IPS-NIHi7 (cell line): ENCODE data around the gene MIEF2.

ENCODE experiments used
- DNase-seq: peaks from one replicate; pipeline ENCODE4 v3.0.0; 2012; ENCODE audit warnings: mixed read lengths; ENCODE audit errors: extremely low spot score

Gene MIEF2

GRCh38 chr17:18256351-18256750, 4.1 kb upstream of the MIEF2 start:
- DNase-seq: no peak

- no peak for DNase-seq
Observed at GRCh38 chr17:18256776-18257175, 3.7 kb upstream of the MIEF2 start.

DNA sequence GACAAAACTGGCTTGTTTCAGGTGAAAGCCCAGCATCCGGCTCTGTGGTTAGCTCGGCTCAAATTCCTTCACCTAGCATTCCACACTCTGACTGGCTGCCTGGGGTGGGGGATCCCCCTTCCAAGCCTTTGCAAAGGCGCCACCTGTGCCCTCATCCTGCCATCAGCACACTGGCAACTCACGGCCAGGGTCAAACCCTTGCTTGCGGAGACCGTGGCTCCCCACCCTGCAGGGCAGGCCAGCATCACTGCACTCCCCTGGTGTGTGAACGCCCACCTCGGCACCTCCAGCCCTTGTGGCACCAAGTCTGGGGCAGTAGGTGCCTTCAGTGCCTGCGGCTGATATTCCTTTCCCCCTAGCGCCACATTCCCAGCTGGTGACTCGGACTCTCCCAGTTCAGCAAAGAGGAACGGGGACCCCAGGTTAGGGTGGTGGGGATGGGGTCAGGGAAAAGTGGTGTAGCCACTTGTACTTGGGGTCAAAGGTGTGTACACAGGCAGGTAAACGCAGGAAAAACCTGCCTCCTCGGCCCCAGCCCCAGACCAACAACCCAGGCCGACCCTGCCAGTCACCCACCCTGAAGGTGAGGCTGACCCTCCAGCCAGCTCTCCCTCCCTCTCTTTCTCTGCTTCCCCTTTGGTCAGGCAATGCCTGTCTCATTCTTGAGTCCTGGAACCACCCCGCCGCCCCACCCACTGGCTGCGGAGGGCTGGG, 3.0 kb upstream of the MIEF2 start:
- DNase-seq: peak; percentile 41

DNA sequence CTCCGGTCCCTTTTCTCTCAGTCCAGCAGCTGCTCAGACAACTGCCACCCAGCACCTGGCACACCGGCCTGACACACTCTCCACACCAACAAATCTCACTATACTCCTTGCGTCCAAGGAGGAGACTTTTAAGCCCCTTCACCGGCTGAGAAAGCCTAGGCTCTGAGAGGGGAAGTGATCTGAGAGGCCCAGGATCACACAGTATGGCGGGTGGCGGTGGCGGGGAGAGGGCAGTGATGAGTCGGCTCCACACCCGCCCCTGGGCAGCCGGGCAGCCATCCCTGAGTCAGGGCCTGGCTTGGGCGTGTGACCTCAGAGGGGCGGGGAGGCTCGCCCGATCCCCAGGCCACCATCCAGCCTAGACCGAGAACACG, 2.5 kb upstream of the MIEF2 start:
- peak; percentile 76 for DNase-seq

DNA sequence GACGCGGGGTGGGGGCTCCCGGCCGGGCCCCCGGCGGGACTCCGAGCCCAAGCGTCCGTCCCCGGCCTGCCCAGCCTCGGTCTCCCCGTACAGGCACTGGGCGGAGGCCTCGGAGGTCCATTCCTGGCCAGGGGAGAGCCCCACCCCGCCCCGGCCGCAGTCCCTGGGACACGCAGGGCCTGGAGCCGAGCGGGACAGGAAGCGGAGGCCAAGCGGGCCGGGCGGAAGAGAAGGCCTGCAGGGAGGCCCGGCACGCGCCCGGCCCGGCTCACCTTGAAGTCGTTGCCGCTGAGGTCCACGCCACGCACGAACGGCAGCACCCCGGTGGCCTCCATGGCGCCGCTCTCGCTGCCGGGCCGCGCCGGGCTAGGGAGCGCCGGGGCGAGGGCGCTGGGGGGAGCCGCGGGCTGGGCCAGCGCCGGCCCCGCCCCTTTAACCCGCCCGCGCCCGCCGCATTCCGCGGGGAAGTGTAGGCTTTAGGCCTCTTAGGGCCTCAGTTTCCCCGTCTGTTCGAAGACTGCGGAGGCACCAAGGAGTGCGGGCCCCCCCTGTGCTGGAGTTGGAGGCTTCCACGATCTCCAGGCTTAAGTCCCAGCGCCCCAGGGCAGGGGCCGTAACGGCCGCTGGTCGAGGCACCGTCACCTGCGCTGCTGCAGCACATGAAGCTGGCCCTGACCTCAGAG, 2.0 kb upstream of the MIEF2 start, which contains the start of gene FLII:
TSS of gene FLII (minus strand) at position 383 of the 683 bp plus-strand sequence. CDS start at position 335, 48 bp downstream.
- DNase-seq: peak; percentile 66

DNA sequence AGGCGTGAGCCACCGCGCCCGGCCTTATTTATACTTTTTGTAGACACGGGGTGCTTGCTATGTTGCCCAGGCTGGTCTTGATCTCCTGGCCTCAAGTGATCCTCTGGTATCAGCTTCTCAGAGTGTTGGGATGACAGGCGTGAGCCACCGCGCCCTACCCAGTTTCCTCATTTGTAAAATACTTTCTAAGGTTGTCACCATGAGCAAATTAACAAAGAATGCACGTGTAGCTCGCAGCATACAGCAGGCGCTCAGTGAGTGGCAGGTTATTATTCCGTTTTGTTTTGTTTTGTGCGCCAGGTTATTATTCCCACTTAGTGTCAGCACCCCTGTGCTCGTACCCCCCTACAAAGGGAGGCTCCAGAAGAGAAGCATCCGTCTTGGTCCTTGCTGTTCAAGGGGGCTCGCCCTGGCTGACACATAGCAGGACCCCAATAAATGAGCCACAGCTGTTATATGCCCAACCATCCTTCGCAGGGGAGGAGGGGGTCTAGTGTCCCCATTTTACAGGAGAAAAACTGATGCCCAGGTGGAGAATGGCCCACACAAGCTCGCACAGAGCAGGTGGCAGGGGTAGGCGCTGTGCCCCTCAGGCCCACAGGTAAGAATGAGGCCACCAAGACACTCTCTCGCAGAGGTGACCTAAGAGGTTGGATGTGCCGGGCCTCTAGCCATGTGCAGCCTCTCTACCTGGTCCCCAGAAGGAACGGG, 686 bp upstream of the MIEF2 start:
- DNase-seq: no peak

DNA sequence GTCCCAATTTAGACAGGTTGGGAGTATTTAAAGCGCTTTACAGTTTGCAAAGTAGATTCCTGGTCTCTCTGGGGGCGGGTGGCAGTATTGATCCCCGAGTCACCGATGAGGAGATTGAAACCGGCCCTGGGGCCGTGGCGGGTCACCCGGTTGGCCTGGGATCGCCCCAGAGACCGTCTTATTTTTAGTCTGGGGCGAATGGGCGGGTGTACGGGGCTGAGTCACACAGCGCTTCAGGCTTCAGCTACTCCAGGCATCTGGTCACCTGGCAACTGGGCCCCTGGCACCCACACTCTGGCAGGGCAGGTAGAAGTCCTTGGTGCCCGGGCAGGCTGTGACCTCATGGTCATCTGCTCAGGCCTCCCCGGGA, 669 bp downstream of the MIEF2 start:
- DNase-seq: peak; percentile 52

GRCh38 chr17:18261659-18262058, 1.2 kb downstream of the MIEF2 start:
- DNase-seq: no peak

GRCh38 chr17:18262111-18262510, 1.6 kb downstream of the MIEF2 start:
- DNase-seq: no peak

DNA sequence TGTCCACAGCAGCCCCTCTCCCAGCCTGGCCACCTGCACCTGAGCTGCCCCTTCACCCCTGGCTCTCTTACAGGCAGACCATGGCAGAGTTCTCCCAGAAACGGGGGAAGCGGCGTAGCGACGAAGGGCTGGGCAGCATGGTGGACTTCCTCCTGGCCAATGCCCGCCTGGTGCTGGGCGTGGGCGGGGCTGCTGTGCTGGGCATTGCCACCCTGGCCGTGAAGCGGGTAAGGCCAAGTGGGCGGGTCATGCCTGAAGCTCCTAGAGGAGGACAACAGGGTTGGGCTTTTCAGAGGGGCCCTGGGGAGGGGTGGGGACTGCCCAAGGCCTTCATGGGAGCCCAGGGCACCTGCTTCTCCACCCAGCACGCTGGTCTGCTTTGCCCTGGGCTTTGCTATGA, 2.2 kb downstream of the MIEF2 start:
- no peak for DNase-seq

- no peak for DNase-seq
Observed at GRCh38 chr17:18263885-18264682, 3.6 kb downstream of the MIEF2 start.

DNA sequence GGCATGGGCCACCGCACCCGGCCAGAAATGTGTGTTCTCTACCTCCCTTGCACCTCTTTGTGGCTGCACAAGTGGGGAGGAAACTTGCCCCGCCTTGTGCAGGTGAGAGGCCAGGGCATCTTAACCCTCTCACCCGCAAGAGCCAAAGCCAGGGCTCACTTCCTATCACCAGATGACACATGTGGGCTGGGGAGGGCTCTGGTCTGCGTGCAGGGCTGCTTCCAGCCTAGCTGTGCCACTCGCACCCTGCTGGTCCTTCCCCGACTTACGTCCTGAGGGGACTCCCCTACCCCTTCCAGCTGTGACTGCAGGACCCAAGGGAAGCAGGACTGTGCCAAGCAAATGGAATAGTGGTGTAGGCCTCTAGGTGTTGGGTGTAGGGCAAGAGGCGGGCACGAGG, 6.9 kb downstream of the MIEF2 start:
- DNase-seq: no peak

DNA sequence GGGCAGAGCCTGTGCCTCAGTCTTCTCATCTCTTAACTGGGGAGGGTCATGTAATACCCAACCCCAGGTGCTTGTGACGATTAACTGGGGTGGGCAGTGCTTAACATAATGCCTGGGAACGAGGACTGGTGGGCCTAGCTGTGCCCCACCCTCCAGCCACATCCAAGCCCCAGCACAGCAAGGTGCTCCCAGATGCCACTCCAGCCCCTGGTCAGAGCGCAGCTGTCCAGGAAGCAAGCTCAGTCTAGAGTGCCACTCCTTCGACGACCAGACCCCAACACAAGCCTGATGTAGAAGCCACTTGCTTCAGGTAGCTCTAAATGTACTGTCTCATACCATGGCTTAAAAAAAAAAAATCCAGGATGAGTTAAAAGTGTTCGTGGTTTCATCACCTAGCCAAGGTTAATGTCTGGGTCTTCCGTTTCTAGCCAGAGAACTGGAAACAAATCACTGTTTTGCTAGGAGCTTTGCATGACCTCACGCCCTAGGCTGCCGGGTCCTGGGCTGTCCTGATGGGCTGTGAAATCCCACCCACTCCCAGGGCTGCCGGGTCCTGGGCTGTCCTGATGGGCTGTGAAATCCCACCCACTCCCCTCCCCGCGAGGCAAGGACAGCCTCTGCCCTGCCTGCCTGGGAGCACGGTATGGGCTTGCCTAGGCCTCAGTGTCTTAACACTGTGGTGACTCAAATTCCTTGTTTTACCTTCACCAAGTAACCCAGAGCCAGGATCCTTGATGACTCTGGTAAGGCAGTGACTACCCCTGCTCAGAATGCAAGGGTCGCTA, 7.7 kb downstream of the MIEF2 start:
- peak; percentile 69 for DNase-seq

DNA sequence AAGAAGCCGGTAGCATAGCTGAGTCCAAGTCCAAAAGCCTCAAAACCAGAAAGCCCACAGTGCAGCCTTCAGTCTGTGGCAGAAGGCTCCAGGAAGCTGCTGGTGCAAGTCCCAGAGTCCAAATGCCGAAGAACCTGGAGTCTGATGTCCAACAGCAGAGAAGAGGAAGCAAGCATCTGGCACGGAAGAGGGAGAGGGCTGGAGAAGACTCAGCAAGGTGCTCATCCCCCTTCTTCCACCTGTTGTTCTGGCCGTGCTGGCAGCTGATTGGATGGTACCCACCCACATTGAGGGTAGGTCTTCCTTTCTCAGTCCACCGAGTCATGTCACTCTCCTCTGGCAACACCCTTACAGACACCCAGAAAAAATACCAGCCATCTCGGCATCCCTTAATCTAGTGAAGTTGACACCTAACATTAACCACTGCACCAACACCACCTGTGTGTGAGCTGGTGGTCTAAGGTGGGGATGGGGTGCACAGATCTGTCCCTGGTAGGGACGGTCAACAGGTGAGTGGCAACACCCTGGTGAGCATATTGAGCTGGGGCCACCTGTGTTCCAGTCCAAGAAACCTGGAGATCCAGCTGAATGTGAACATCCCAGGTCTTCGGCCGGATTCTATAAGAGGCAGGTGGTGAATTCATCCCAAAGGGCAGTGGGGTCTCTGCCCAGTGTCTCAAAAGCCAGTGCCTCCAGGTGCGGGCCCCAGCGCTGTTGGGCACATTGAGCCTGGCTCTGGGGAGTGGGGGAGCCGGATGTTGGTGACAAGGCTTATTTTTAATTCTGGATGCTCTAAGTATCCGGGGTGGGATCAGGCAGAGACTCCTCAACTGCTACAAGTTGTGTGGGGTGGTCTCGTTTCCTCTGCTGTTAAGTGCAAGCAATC, 9.8 kb downstream of the MIEF2 start:
- DNase-seq: no peak

DNA sequence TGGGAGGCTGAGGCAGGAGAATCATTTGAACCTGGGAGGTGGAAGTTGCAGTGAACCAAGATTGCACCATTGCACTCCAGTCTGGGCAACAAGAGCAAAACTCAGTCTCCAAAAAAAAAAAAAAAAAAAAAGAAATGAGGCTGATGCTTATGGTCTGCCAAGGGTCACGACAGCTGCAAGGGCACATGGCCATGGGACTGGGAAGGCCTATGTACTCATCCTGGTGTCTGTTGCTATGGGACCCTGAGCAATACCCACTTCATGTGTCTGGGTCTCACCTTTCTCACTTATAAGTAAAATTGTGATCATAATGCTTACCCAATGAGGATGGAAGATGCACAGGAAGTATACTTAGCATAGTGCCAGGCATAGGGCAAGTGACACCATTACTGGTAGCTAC, 16.6 kb downstream of the MIEF2 start:
- DNase-seq: no peak

DNA sequence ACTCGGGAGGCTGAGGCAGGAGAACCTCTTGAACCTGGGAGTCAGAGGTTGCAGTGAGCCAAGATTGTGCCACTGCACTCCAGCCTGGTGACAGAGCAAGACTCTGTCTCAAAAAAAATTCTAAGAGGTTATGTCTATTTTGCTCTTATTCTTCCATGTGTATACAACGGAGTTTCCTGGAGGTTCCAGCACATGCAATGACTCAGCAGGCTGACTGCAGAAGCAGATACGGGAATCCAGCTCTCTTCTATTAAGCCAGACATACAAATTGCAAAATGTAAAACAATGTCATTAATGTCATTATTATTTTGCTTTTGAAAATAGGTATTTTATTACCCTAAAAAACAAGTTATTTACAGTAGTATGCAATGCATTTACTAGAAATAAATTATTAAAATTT, 18.4 kb downstream of the MIEF2 start:
- no peak for DNase-seq

DNA sequence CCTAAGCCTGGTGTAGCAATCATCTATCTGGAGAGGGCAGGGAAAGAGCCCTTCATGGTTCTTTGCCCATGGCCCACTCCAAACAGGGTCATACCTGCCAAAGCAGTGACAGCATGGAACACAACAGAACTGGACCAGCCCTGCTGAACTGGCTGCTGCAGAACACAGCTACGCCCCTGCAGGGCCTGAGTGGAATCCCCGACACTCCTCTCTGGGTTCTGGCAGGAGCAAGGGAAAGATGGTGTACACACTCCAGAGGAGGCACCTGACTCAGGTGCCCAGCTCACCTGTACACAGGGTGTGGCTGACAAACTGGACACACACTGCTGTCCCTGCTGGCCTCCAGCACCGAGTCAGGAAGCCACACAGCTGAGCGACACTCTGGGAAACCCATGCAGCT, 19.8 kb downstream of the MIEF2 start:
- no peak for DNase-seq

GRCh38 chr17:18280766-18281371, 20.4 kb downstream of the MIEF2 start:
- no peak for DNase-seq

GRCh38 chr17:18281788-18282187, 21.3 kb downstream of the MIEF2 start:
- DNase-seq: no peak

DNA sequence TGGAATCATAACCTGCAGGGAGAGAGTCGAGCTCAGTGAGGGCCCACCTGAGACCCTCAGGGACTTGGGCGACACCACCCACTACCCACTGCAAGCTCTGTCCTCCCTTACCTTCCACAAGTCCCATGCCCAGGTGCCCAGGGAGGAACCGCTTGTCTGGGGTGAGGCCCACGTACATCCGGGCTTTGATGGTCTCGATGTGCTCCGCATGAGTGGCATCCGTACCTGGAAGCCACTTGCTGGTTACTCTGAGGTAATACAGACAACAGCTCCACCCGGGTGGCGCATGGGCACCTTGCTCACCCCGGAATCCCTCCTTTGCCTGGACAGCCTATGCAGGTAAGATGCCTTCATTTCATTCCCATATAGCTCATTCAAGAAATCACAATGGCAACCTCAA, 24.8 kb downstream of the MIEF2 start:
- DNase-seq: no peak
